Activated CD4-positive, CD25-positive, alpha-beta regulatory T cell treated with anti-CD3 and anti-CD28 coated beads, Interleukin-2, amount 50 U/mL, for 72 hours (primary cell): Measurements from ENCODE around the gene GMDS.

Source experiments
- DNase-seq: peaks from one replicate; pipeline ENCODE4 v3.0.0; 2021

GMDS gene

GRCh38 chr6:1971612-1972011 is 273.8 kb downstream of the GMDS start:
- DNase-seq = no peak

- DNase-seq = no peak
These were observed 275.2 kb downstream of the GMDS start for GRCh38 chr6:1970151-1970561.

- DNase-seq = no peak
These were observed 278.7 kb downstream of the GMDS start for GRCh38 chr6:1966713-1967112.

DNA sequence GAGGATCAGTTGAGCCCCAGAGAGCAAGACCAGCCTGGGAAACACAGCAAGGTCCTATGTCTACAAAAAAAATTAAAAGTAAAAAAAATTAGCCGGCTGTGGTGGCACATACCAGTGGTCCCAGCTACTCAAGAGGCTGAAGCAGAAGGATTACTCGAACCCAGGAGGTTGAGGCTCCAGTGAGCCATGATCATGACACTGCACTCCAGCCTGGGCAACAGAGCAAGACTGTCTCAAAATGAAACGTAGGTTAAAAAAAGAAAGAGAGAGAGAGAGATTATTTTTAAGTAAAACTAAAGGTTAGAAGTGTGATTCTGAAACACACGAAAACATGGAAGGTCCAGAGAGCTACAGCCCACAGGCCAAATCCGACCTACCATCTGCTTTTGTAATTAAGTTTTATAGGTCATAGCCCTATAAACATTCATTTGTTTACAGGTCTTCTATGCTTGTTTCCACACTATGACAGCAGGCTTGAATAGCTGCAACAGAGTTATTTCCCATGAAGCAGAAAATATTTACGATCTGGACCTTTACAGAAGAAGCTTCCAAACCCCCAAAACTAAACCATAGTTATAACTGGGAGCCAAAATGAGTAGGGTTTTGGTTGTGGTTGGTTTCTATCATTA is 279.7 kb downstream of the GMDS start:
- no peak for DNase-seq

DNA sequence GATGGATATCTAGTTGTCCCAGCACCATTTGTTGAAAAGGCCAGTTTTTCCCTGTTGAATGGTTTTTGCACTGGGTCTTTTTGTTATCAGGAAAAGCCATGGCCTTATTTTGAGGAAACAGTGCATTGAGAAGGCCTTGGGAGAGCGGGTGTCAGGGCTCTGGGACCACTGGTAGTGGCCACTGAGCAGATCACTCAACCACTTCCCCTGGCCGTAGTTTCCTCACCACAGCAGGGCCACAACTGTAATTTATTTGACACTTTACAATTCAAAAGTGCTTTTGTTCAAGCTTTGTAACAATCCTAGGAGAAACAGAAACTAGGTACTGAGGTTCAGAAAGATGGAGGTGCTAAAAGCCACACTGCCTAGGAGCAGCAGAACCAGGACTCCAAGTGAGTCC is 281.8 kb downstream of the GMDS start:
- no peak for DNase-seq

DNA sequence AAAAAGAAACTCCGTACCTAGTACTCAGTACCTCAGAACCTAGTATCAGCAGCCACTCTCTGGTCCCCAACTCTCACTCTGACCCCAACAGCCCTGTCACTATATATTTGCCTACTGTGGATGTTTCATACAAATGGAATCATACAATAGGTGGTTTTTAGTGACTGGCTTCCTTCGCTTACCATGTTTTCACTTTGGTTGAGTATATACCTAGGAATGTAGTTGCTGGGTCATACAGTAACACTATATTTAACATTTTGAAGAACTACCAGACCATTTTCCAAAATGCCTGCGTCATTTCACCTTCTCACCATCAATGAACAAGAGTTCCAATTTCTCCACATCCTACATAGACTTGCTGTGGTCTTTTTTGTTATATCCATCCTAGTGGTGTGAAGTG is 283.2 kb downstream of the GMDS start:
- no peak for DNase-seq

GRCh38 chr6:1960486-1961142 is 284.8 kb downstream of the GMDS start:
- DNase-seq = no peak

- no peak for DNase-seq
These were observed 287.1 kb downstream of the GMDS start for GRCh38 chr6:1958257-1958656.

DNA sequence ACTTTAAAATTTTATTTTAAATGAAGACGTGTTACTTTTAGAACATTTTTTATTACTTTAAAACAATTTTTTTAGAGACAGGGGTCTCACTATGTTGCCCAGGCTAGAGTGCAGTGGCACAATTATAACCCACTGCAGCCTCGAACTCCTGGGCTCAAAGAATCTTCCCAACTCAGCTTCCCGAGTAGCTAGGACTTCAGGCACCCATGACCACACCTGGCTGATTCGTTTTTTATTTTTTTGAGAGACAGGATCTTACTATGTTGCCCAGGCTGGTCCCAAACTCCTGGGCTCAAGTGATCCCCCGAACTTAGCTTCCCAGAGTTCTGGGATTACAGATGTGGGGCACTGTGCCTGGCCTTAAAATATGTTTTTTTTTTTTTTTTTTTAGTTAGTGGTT is 287.7 kb downstream of the GMDS start:
- DNase-seq = no peak

DNA sequence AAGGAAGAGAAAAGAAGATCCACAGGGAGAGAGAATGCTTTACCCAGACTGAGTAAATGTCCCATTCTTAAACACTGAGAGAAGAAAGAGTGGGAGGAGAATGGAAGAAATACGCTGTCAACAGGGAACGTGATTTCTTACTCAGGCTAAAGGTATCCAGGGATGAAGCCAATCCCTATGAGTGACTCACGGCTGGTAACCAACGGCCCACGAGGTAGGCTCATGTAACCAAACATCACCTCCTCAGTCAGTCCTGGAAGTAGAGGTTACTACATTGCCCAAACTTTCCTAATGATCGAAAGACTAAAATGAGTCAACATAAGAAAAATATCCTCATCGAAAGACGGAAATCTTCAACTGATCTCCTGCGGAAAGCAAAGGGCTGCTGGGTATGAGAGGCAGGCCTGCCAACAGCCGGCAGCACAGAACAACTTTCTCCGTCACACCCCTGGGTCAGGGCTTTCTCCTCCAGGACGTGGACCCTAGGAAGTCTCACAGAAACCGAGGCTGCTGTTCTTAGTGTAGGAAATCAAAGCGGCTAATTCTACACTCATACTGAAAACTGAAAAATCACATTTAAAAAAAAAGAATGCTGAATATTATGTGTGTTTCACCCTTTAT is 292.6 kb downstream of the GMDS start:
- DNase-seq = no peak

- DNase-seq = no peak
These were observed 294.8 kb downstream of the GMDS start for GRCh38 chr6:1950631-1951030.

DNA sequence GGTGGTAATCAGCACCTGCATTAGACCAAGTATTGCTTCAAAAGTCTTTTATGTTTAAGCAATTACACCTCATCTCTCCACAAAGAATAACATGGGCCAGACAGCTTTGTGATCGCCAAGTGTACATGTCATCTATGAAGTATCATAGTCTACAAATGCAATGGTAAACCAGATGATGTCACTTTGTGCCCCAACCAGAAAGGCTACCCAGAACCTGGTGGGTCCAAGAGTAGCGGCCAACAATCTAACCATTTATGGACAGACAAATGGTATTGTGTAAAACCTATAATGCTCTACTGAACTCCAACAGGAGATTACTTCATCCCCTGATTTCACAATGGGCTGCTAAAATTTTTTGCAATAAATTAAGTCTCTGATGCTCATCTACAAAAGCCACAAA is 295.9 kb downstream of the GMDS start:
- no peak for DNase-seq

- no peak for DNase-seq
These were observed 297.5 kb downstream of the GMDS start for GRCh38 chr6:1947922-1948321.

GRCh38 chr6:1946583-1946982 is 298.8 kb downstream of the GMDS start:
- DNase-seq = no peak

- DNase-seq = no peak
These were observed 300.1 kb downstream of the GMDS start for GRCh38 chr6:1945235-1945832.

DNA sequence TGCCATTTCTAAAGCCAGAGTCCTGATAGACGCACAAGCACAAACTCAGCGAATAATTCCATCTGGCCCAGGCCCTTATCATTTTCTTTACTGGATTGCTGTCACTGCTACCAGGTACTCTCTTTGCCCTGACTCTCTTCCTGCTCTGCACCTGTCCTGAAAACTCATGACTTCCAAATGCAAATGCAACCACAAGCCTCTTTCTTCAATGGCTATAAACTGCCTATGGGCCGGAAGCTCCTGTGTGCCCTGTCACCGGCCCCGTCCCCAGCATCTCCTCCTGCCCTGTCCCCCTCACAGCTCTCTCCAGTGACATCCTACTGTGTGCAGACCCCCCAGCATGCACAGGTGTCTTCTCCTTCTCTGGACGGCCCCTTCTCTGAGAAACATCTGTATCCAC is 302.6 kb downstream of the GMDS start:
- DNase-seq = no peak

- DNase-seq = no peak
These were observed 303.9 kb downstream of the GMDS start for GRCh38 chr6:1941534-1941933.

- DNase-seq = no peak
These were observed 305.0 kb downstream of the GMDS start for GRCh38 chr6:1940381-1940780.

GRCh38 chr6:1933292-1933691 is 312.1 kb downstream of the GMDS start:
- DNase-seq = no peak

GRCh38 chr6:1931817-1932216 is 313.6 kb downstream of the GMDS start:
- DNase-seq = no peak

- DNase-seq = no peak
These were observed 315.0 kb downstream of the GMDS start for GRCh38 chr6:1930356-1930755.

DNA sequence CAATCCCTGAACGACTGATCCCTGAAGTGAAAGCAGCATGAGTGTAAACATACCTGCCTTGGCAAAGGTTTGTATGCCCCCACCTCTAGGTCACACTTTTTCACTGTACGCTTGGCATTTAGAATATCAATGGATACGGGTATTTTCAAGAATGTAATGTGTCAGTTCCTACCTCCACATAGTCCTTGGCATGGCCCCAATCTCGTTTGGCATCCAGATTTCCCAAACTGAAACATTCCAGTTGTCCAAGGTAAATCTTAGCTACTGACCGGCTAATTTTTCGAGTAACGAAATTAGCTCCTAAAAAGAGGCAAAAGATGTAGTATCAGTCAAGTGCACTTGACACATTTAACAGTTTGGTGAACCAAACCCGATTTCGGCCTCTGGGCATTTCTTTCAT is 315.5 kb downstream of the GMDS start:
- no peak for DNase-seq

- no peak for DNase-seq
These were observed 319.5 kb downstream of the GMDS start for GRCh38 chr6:1925743-1926430.

DNA sequence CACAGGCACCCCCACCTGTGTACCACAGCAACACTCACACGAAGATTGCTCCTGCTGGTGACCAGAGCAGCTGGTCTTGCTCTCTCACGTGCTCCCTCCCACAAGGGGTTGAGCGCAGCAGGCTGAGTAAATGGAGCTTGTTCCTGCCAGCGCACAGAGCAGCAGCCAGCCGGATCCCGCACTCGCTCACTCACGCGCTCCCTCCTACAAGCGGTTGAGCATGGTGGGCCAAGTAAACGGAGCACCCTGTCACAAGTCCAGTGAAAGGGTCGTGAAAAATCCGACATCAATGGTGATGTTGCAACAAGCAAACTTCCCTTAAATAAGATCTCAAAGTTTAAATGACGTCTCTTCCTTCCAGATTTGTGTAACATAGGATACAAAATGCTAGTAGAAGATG is 322.0 kb downstream of the GMDS start:
- DNase-seq = no peak
